GM23248 (cell line): ENCODE data around the gene KRTAP5-5.

Experiments
- EZH2 ChIP-seq: fragments of 200-600 bp; sonication (generic); IDR thresholded peaks from 2 replicates; pipeline ENCODE4 v1.6.1; 2018; ENCODE audit warnings: antibody characterized with exemption, mild to moderate bottlenecking; ENCODE audit not compliant: insufficient read depth, poor library complexity, severe bottlenecking
- EZH2phosphoT487 ChIP-seq: fragments of 200-600 bp; sonication (generic); IDR thresholded peaks from 2 replicates; pipeline ENCODE4 v1.6.1; 2018; ENCODE audit warnings: antibody characterized with exemption, moderate library complexity, mild to moderate bottlenecking, low read depth; ENCODE audit not compliant: insufficient read depth

DNA sequence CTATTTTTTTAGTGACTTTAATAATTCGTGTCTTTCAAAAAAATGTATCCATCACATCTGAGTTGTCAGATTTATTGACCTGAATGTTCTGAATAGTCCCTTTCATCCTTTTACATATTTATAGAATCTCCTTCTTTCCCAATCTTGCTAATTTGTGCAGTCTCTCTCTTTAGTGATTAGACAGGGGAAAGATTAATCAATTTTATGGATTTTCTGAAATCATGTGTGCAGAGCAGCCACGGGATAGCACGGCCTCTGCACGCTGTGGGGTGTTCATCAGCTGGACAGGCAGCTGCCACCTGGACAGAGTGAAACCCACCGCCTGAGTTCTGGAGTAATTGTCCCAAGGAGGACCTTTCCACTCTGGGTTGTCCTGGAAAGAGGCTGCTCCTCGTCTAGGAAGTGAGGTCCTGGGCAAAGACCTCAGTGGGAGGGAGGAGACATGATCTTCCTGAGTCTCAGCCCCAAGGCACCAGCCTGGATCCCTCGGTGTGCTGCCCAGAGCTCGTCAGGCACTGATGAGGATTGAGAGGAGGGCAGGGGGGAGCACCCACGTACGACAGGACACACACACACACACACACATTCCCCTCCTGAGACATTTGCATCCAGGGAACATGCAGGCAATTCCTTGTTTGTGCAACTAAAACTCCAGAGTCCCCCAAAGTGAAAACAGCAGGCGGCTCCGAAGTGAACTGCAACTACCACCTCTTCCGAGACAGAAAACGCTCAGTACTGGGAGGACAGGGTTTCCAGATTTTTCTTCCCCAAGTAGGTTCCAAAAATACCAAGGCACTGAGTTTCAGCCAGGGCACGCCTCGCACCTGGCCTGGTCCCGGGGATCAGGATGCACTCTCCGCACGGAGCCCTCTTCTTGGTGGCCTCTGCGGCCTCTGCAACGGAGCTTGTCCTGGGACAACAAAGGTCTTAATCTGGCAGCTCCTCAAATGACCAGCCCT lies 44.9 kb downstream of the KRTAP5-5 start:
- no peak for TF ChIP-seq EZH2phosphoT487
- no peak for TF ChIP-seq EZH2
